H1 (cell line): ENCODE data around the gene RNF166. TPM values are rescaled to one million over a fixed set of nuclear protein-coding genes. Genes with fewer than 3 reads are reported as not detected.

Experiments
- CTCF ChIA-PET: fragments of 300-600 bp; sonication (Branson Sonifier 250); formaldehyde crosslinking; loops from one replicate; lab custom pipeline; 2021; ENCODE audit not compliant: partially characterized antibody; lab: Charles Lee
- POLR2A ChIA-PET: fragments of 300-600 bp; sonication (Branson Sonifier 250); formaldehyde crosslinking; loops from one replicate; lab custom pipeline; 2021; ENCODE audit warnings: inconsistent platforms; ENCODE audit not compliant: partially characterized antibody; lab: Charles Lee
- DNase-seq, 2 experiments: peaks; one replicate each; pipeline versions ENCODE4 v3.0.0 to v3.0.0-alpha.2; 2010 to 2022; ENCODE audit warnings: low spot score in 2 of 2, low read depth in 1 of 2, mixed read lengths in 1 of 2
- FAIRE-seq: peaks from 2 replicates; lab custom pipeline; 2011; peaks lifted over from hg19 to GRCh38; lab: Jason Lieb, UNC
- H2AFZ ChIP-seq: 2 replicates; pipeline ENCODE4 v1.8.1; 2012; ENCODE audit warnings: low read length, inconsistent platforms
- H2AK5ac ChIP-seq: 2 replicates; pipeline ENCODE4 v1.6.1; 2013; ENCODE audit warnings: low read depth, low read length
- H2BK120ac ChIP-seq: replicated peaks from 2 replicates; pipeline ENCODE3; 2013; ENCODE audit warnings: low read depth, low read length, inconsistent platforms
- H2BK12ac ChIP-seq: 2 replicates; pipeline ENCODE4 v1.6.1; 2013; ENCODE audit warnings: low read depth, low read length
- H2BK15ac ChIP-seq: 2 replicates; pipeline ENCODE4 v1.6.1; 2013; ENCODE audit warnings: low read length
- H2BK20ac ChIP-seq: 2 replicates; pipeline ENCODE4 v1.6.1; 2013; ENCODE audit warnings: low read length
- H2BK5ac ChIP-seq: 2 replicates; pipeline ENCODE4 v1.6.1; 2013; ENCODE audit warnings: low read depth, low read length
- H3K14ac ChIP-seq: 2 replicates; pipeline ENCODE4 v1.6.1; 2013; ENCODE audit warnings: inconsistent platforms; ENCODE audit not compliant: insufficient read length
- H3K18ac ChIP-seq: 2 replicates; pipeline ENCODE4 v1.6.1; 2013; ENCODE audit warnings: low read length; ENCODE audit errors: extremely low read depth
- H3K23ac ChIP-seq: 2 replicates; pipeline ENCODE4 v1.6.1; 2013; ENCODE audit warnings: inconsistent platforms; ENCODE audit not compliant: insufficient read length
- H3K23me2 ChIP-seq: 2 replicates; pipeline ENCODE4 v1.6.1; 2013; ENCODE audit warnings: low read depth, low read length
- H3K27ac ChIP-seq: 2 replicates; pipeline ENCODE4 v1.6.1; 2011; ENCODE audit warnings: low read depth, low read length, inconsistent platforms
- H3K27me3 ChIP-seq, 4 experiments: replicated peaks in 1 of 4; 1 replicate in 1 of 4; 2 replicates in 3 of 4; pipeline versions ENCODE4 v1.6.1 to v1.8.1; 2011 to 2013; ENCODE audit warnings: low read length in 3 of 4, mild to moderate bottlenecking in 3 of 4, inconsistent platforms in 2 of 4, mixed read lengths in 2 of 4, moderate library complexity in 1 of 4; ENCODE audit not compliant: control insufficient read depth in 3 of 4, insufficient read depth in 3 of 4; ENCODE audit errors: extremely low read depth in 1 of 4
- H3K36me3 ChIP-seq, 4 experiments: 2 replicates each; pipeline versions ENCODE4 v1.6.1 to v1.8.1; 2011 to 2013; ENCODE audit warnings: mild to moderate bottlenecking in 4 of 4, low read length in 3 of 4, moderate library complexity in 2 of 4, control low read depth in 1 of 4, inconsistent platforms in 1 of 4; ENCODE audit not compliant: insufficient read depth in 4 of 4, control insufficient read depth in 2 of 4
- H3K4ac ChIP-seq: replicated peaks from 2 replicates; pipeline ENCODE3; 2013; ENCODE audit warnings: low read length, low read depth, mixed read lengths, inconsistent platforms; ENCODE audit not compliant: insufficient read length
- H3K4me1 ChIP-seq, 4 experiments: replicated peaks in 1 of 4; 1 replicate in 1 of 4; 2 replicates in 3 of 4; pipeline versions ENCODE4 v1.6.1 to v1.8.1; 2011 to 2013; ENCODE audit warnings: low read length in 3 of 4, inconsistent platforms in 2 of 4, mixed read lengths in 1 of 4; ENCODE audit not compliant: insufficient read depth in 4 of 4, control insufficient read depth in 3 of 4
- H3K4me2 ChIP-seq, 2 experiments: 2 replicates each; pipeline versions ENCODE4 v1.6.1 to v1.8.1; 2011 to 2013; ENCODE audit warnings: low read depth in 2 of 2, low read length in 2 of 2, control low read depth in 1 of 2, inconsistent platforms in 1 of 2, mild to moderate bottlenecking in 1 of 2; ENCODE audit not compliant: insufficient read depth in 1 of 2
- H3K4me3 ChIP-seq, 4 experiments: fragments of 200-600, 300-600 bp in 1 of 4; sonication (generic), shearing (Covaris generic), sonication (Bioruptor Twin) in 1 of 4; 2 replicates each; pipeline versions ENCODE4 v1.5.1 to v1.8.1; 2011 to 2016; ENCODE audit warnings: low read length in 4 of 4, low read depth in 3 of 4, control low read depth in 2 of 4, inconsistent platforms in 2 of 4, mild to moderate bottlenecking in 2 of 4, mixed read lengths in 1 of 4, moderate library complexity in 1 of 4; ENCODE audit not compliant: insufficient read depth in 2 of 4; ENCODE audit errors: extremely low read depth in 1 of 4
- H3K56ac ChIP-seq: replicated peaks from 2 replicates; pipeline ENCODE3; 2013; ENCODE audit warnings: low read depth, mild to moderate bottlenecking, mixed read lengths, low read length, inconsistent platforms; ENCODE audit not compliant: insufficient read length
- H3K79me1 ChIP-seq: 2 replicates; pipeline ENCODE4 v1.6.1; 2013; ENCODE audit warnings: low read depth, low read length, control low read depth
- H3K79me2 ChIP-seq, 2 experiments: 2 replicates each; pipeline versions ENCODE4 v1.6.1 to v1.8.1; 2012 to 2013; ENCODE audit warnings: low read length in 2 of 2, mild to moderate bottlenecking in 2 of 2, inconsistent platforms in 1 of 2; ENCODE audit not compliant: insufficient read depth in 2 of 2, control insufficient read depth in 1 of 2
- H3K9ac ChIP-seq, 4 experiments: replicated peaks in 1 of 4; 1 replicate in 1 of 4; 2 replicates in 3 of 4; pipeline versions ENCODE4 v1.6.1 to v1.8.1; 2011 to 2013; ENCODE audit warnings: low read depth in 3 of 4, low read length in 3 of 4, control low read depth in 2 of 4, mild to moderate bottlenecking in 2 of 4, moderate library complexity in 2 of 4, inconsistent platforms in 1 of 4; ENCODE audit errors: extremely low read depth in 1 of 4
- H3K9me3 ChIP-seq, 2 experiments: 2 replicates each; pipeline versions ENCODE4 v1.6.1 to v1.8.1; 2012 to 2013; ENCODE audit warnings: mild to moderate bottlenecking in 2 of 2, moderate library complexity in 2 of 2, control low read depth in 1 of 2, inconsistent platforms in 1 of 2, low read depth in 1 of 2, low read length in 1 of 2, mixed read lengths in 1 of 2; ENCODE audit not compliant: insufficient read depth in 2 of 2
- H4K20me1 ChIP-seq, 2 experiments: replicated peaks in 1 of 2; 2 replicates each; pipeline versions ENCODE3 to v1.8.1; 2011 to 2013; ENCODE audit warnings: inconsistent platforms in 2 of 2, low read length in 2 of 2, mild to moderate bottlenecking in 1 of 2; ENCODE audit not compliant: insufficient read depth in 2 of 2, control insufficient read depth in 1 of 2
- H4K5ac ChIP-seq: 2 replicates; pipeline ENCODE4 v1.6.1; 2013; ENCODE audit warnings: low read length, low read depth, mixed read lengths, inconsistent platforms; ENCODE audit not compliant: insufficient read length
- H4K8ac ChIP-seq: 2 replicates; pipeline ENCODE4 v1.8.0; 2013; ENCODE audit warnings: mild to moderate bottlenecking, moderate library complexity, low read length, inconsistent platforms; ENCODE audit not compliant: insufficient read depth; ENCODE audit errors: extremely low read depth
- H4K91ac ChIP-seq: replicated peaks from 2 replicates; pipeline ENCODE3; 2013; ENCODE audit warnings: low read length, mixed read lengths, inconsistent platforms; ENCODE audit not compliant: insufficient read length
- EGR1 ChIP-seq: IDR thresholded peaks from 2 replicates; pipeline ENCODE4 v1.6.1; 2011; ENCODE audit warnings: low read depth, low read length, borderline replicate concordance
- SP1 ChIP-seq: IDR thresholded peaks from 2 replicates; pipeline ENCODE4 v1.6.1; 2011; ENCODE audit warnings: low read depth, low read length
- WGBS, 2 experiments: shearing (Covaris generic) in 1 of 2; methylation state at CpG; one replicate each; pipeline versions ENCODE4 v1.1.6 to v1.1.7; 2013 to 2015; ENCODE audit warnings: low lambda C conversion rate in 2 of 2, mixed read lengths in 2 of 2, inconsistent platforms in 1 of 2, low coverage in 1 of 2, missing lambda C conversion rate in 1 of 2; ENCODE audit not compliant: insufficient replicate concordance in 2 of 2, insufficient coverage in 1 of 2, insufficient read length in 1 of 2; ENCODE audit errors: extremely low coverage in 1 of 2, missing lambda C conversion rate in 1 of 2; 5-methylcytosine and 5-hydroxymethylcytosine counted together
- polyA plus RNA-seq, 7 experiments: library from polyadenylated mRNA; depleted of rRNA in 3 of 7; stranded (reverse) in 5 of 7; unstranded in 2 of 7; fragments of >200 nt in 5 of 7; fragments of 200-250 nt in 2 of 7; gene quantifications; 1 replicate in 5 of 7; 2 replicates in 1 of 7; 4 replicates in 1 of 7; pipeline versions ENCODE4 v1.2.1 to v1.2.3, GENCODE V29; 2011 to 2013; ENCODE audit warnings: missing spikeins in 2 of 7, mixed read lengths in 2 of 7
- total RNA-seq: library from RNA; stranded (reverse); fragmentation: NEBNext Ultra II Directional; extraction: Animal tissue kit (Norgen Biotek cat#: 25700); gene quantifications from 2 replicates; pipeline ENCODE4 v1.2.1, GENCODE V29; 2021

RNF166 gene
- total and polyA plus RNA-seq, 2 of the 8 experiments (the other 6 are each of a cell fraction or from before 2014, with no cell fraction given): 29.8 to 31.2 TPM

- Histone ChIP-seq H3K18ac (no peak overlapping the region), H2BK20ac (no peak overlapping the region), H2AK5ac (no peak overlapping the region), H2BK5ac (no peak overlapping the region), H3K79me2 (0 out of 4 replicates have a peak, but pooled peaks cover 0 to 2% of the 10 kb centered on the region in 2 experiments), H2BK12ac (no peak overlapping the region), H2BK15ac (no peak overlapping the region), H3K23ac (no peak overlapping the region), H3K14ac (no peak overlapping the region), H2AFZ (no peak overlapping the region), H2BK120ac (no peak overlapping the region), H3K9me3 (no peaks in the 10 kb centered on the region), H3K27me3 (no peaks in the 10 kb centered on the region), H3K79me1 (no peaks in the 10 kb centered on the region), H3K36me3 (no peaks in the 10 kb centered on the region), H4K5ac (no peak overlapping the region), H3K23me2 (no peaks in the 10 kb centered on the region), H3K56ac (no peak overlapping the region), H4K20me1 (peaks cover 0 to 2% of the 10 kb centered on the region in 2 experiments), H3K4me3 (no peak overlapping the region), H3K4me2 (no peak overlapping the region), H3K9ac (no peak overlapping the region), H3K4ac (no peak overlapping the region), H3K27ac (no peak overlapping the region), H4K8ac (no peak overlapping the region), H3K4me1 (peaks cover 0 to 5% (median 3%) of the 10 kb centered on the region in 4 experiments; a peak in 4 of 7 replicates), H4K91ac (no peak overlapping the region)
- FAIRE-seq (no peak), DNase-seq (no peak)
- CTCF ChIA-PET: interaction anchor here (3.4 to 9.7 kb wide), 4 partner anchors 11 to 33 kb away, joined by 12 to 87 read pairs (median 35); partner anchors contain the start of gene SNAI3
- TF ChIP-seq SP1 (no peak), EGR1 (no peak)
- POLR2A ChIA-PET: interaction anchor here (1.2 to 4.2 kb wide), 2 partner anchors 15 to 31 kb away, joined by 4 to 13 read pairs; partner anchors contain the start of gene IL17C
- 91% methylated on average over 10 of the region's 10 CpGs; no CpG with 5 or more reads in 1 of the 2 experiments for WGBS, 2 experiments
Measured at GRCh38 chr16:88669980-88670379, 36.2 kb downstream of the RNF166 start.
